ENCODE measurements around the gene RHBDL1. TPM values are rescaled to one million over a fixed set of nuclear protein-coding genes. Genes with fewer than 3 reads are reported as not detected.

Gene RHBDL1
- polyA plus RNA-seq (2013, experiment 1 of 2): 2.4 TPM
- 2.9 TPM for polyA plus RNA-seq (2013, experiment 2 of 2)

- no peaks in the 10 kb centered on the region for H3K9me3 ChIP-seq (ENCODE audit: control insufficient read depth, low read length)
- H3K36me3 ChIP-seq (ENCODE audit: control insufficient read depth, insufficient read depth, low read length): peaks cover 38% of the 10 kb centered on the region
- peak within 1 kb of the TSS; percentile 22 for H3K4me3 ChIP-seq (ENCODE audit: extremely low read depth, insufficient read depth, low read length, poor library complexity, severe bottlenecking)
- peaks cover 10% of the 10 kb centered on the region for H3K4me1 ChIP-seq (ENCODE audit: control insufficient read depth, insufficient read depth, low read length, poor library complexity, severe bottlenecking)
- WGBS, 2 experiments (ENCODE audit: insufficient coverage in 2 of 2): 9 to 11% methylated on average over 41 to 64 of the region's 73 CpGs
- H3K27ac ChIP-seq (ENCODE audit: low read depth, low read length, severe bottlenecking): no peak within 1 kb of the TSS
Observed at GRCh38 chr16:674968-675883, at the start of gene RHBDL1. RHBDL1 (plus strand) TSS chr16:675671; CDS start chr16:675791, 120 bp downstream.

- 93 to 97% methylated on average over 34 to 35 of the region's 35 CpGs for WGBS, 2 experiments (ENCODE audit: insufficient coverage in 2 of 2)
- Histone ChIP-seq H3K36me3 (ENCODE audit: control insufficient read depth, insufficient read depth, low read length) (peaks cover 28% of the 10 kb centered on the region), H3K27ac (ENCODE audit: low read depth, low read length, severe bottlenecking) (peak overlapping the region; percentile 68), H3K4me3 (ENCODE audit: extremely low read depth, insufficient read depth, low read length, poor library complexity, severe bottlenecking) (no peak overlapping the region), H3K4me1 (ENCODE audit: control insufficient read depth, insufficient read depth, low read length, poor library complexity, severe bottlenecking) (peaks cover 45% of the 10 kb centered on the region), H3K9me3 (ENCODE audit: control insufficient read depth, low read length) (no peaks in the 10 kb centered on the region)
Observed at GRCh38 chr16:625977-626765, 49.3 kb upstream of the RHBDL1 start.

DNA sequence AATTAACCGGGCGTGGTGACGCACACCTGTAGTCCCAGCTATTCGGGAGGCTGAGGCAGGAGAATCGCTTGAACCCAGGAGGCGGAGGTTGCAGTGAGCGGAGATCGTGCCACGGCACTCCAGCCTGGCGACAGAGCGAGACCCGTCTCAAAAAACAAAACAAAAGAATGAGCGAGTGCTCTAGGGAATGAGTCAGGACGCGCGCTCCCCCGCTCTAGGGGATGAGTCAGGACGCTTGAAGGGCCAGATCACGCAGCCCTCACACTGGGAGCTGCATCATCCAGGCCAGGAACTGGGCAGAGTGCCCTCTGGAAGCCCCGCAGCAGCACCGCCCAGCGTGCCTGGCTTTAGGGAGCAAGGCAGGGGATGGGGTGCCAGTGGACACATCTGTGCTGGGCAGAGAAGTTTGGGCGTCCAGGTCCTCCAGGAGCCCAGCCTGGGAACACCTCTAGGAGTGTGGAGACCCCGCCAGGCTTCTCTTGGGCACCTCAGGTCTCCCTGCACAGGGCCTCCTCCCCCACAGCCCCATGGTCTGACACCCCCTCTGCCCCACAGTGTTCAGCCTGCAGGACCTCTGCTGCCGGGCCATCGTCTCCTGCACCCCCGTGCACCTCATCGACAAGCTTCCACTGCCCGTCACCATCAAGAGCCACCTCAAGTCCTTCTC, 48.6 kb upstream of the RHBDL1 start:
- H3K4me1 ChIP-seq (ENCODE audit: control insufficient read depth, insufficient read depth, low read length, poor library complexity, severe bottlenecking): peaks cover 42% of the 10 kb centered on the region
- peaks cover 28% of the 10 kb centered on the region for H3K36me3 ChIP-seq (ENCODE audit: control insufficient read depth, insufficient read depth, low read length)
- peak overlapping the region; percentile 68 for H3K27ac ChIP-seq (ENCODE audit: low read depth, low read length, severe bottlenecking)
- 86 to 89% methylated on average over 27 to 28 of the region's 29 CpGs for WGBS, 2 experiments (ENCODE audit: insufficient coverage in 2 of 2)
- no peak overlapping the region for H3K4me3 ChIP-seq (ENCODE audit: extremely low read depth, insufficient read depth, low read length, poor library complexity, severe bottlenecking)
- no peaks in the 10 kb centered on the region for H3K9me3 ChIP-seq (ENCODE audit: control insufficient read depth, low read length)

- 94 to 97% methylated on average over 40 to 45 of the region's 50 CpGs for WGBS, 2 experiments (ENCODE audit: insufficient coverage in 2 of 2)
- Histone ChIP-seq H3K27ac (ENCODE audit: low read depth, low read length, severe bottlenecking) (no peak overlapping the region), H3K9me3 (ENCODE audit: control insufficient read depth, low read length) (no peaks in the 10 kb centered on the region), H3K4me3 (ENCODE audit: extremely low read depth, insufficient read depth, low read length, poor library complexity, severe bottlenecking) (no peak overlapping the region), H3K36me3 (ENCODE audit: control insufficient read depth, insufficient read depth, low read length) (peaks cover 34% of the 10 kb centered on the region), H3K4me1 (ENCODE audit: control insufficient read depth, insufficient read depth, low read length, poor library complexity, severe bottlenecking) (peaks cover 36% of the 10 kb centered on the region)
Observed at GRCh38 chr16:627454-628239, 47.8 kb upstream of the RHBDL1 start.

DNA sequence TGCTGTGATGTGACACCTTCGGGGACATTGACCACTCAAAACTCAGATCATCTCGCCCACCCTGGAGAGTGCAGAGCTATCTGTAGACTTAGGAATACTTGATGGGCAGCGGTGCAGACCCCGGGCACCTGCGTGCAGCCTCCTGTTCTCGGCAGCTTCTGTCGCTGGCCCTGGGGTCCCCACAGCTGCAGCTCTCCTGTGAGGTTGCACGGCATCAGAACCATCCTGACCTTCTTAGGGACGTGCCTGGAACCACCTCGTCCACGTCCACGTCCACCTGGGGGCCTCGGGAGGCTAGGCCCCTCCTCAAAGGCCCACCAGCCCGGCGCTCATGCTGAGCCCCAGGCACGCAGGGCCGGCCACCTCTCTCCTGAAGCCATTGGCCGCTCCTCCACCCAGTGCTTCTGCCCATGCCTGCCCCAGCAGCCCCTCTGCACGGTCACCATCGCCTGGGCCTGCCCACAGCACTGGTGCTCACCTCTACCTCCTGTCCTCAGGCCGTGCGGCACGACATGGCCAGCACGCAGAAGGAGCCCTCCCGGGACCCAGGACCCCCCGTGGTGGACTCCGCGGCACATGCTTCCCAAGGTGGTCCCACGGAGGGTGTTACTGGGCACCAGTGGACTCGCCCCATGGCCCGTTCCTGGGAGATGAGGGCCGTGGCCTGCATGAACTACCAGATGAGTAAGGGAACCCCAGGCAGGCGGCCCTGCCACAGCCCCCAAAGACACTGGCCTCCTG, 47.0 kb upstream of the RHBDL1 start:
- Histone ChIP-seq H3K4me1 (ENCODE audit: control insufficient read depth, insufficient read depth, low read length, poor library complexity, severe bottlenecking) (peaks cover 36% of the 10 kb centered on the region), H3K9me3 (ENCODE audit: control insufficient read depth, low read length) (no peaks in the 10 kb centered on the region), H3K36me3 (ENCODE audit: control insufficient read depth, insufficient read depth, low read length) (peaks cover 40% of the 10 kb centered on the region), H3K4me3 (ENCODE audit: extremely low read depth, insufficient read depth, low read length, poor library complexity, severe bottlenecking) (no peak overlapping the region), H3K27ac (ENCODE audit: low read depth, low read length, severe bottlenecking) (peak overlapping the region; percentile 94)
- WGBS, 2 experiments (ENCODE audit: insufficient coverage in 2 of 2): 93% methylated on average over 25 to 33 of the region's 33 CpGs

GRCh38 chr16:629185-629832, 46.2 kb upstream of the RHBDL1 start:
- 64 to 69% methylated on average over 27 to 28 of the region's 29 CpGs for WGBS, 2 experiments (ENCODE audit: insufficient coverage in 2 of 2)
- H3K4me1 ChIP-seq (ENCODE audit: control insufficient read depth, insufficient read depth, low read length, poor library complexity, severe bottlenecking): peaks cover 36% of the 10 kb centered on the region
- no peaks in the 10 kb centered on the region for H3K9me3 ChIP-seq (ENCODE audit: control insufficient read depth, low read length)
- H3K4me3 ChIP-seq (ENCODE audit: extremely low read depth, insufficient read depth, low read length, poor library complexity, severe bottlenecking): no peak overlapping the region
- H3K27ac ChIP-seq (ENCODE audit: low read depth, low read length, severe bottlenecking): peak overlapping the region; percentile 94
- peaks cover 48% of the 10 kb centered on the region for H3K36me3 ChIP-seq (ENCODE audit: control insufficient read depth, insufficient read depth, low read length)

GRCh38 chr16:629833-630248, 45.6 kb upstream of the RHBDL1 start:
- Histone ChIP-seq H3K27ac (ENCODE audit: low read depth, low read length, severe bottlenecking) (peak overlapping the region; percentile 94), H3K4me3 (ENCODE audit: extremely low read depth, insufficient read depth, low read length, poor library complexity, severe bottlenecking) (peak overlapping the region; percentile 44)
- 17 to 33% methylated on average over 8 to 10 of the region's 11 CpGs for WGBS, 2 experiments (ENCODE audit: insufficient coverage in 2 of 2)

DNA sequence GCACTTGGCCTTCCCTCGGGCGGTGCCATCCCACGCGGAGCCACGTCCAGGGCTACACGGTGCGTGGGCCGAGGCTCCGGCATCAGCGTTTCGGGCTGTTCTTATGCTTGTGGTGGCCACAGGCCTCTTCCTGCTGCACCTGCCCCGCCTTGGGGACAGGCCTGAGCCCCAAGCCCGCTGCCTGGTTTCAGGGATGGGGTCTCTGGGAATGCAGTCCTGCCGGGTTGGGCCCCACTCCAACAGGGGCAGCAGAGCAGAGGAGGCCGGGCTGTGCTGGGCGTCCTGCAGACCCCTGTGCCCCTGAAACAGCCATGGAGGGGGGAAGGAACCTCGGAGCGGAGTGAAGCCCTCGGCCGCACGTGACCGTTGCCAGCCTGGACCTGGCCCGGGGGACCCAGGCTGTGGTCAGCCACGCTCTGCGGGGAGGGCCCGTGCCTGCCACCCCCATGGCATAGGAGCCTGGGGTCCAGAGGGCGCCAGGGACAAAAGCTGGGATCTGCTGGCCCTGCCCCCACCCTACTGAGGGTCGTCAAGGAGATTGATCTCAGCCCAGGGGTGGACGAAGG, 45.1 kb upstream of the RHBDL1 start:
- 41 to 50% methylated on average over 19 to 21 of the region's 29 CpGs for WGBS, 2 experiments (ENCODE audit: insufficient coverage in 2 of 2)
- Histone ChIP-seq H3K36me3 (ENCODE audit: control insufficient read depth, insufficient read depth, low read length) (peaks cover 50% of the 10 kb centered on the region), H3K4me3 (ENCODE audit: extremely low read depth, insufficient read depth, low read length, poor library complexity, severe bottlenecking) (peak overlapping the region; percentile 44), H3K27ac (ENCODE audit: low read depth, low read length, severe bottlenecking) (peak overlapping the region; percentile 94), H3K4me1 (ENCODE audit: control insufficient read depth, insufficient read depth, low read length, poor library complexity, severe bottlenecking) (peaks cover 41% of the 10 kb centered on the region), H3K9me3 (ENCODE audit: control insufficient read depth, low read length) (no peaks in the 10 kb centered on the region)

More at GRCh38 chr16:629833-630248, 45.6 kb upstream of the RHBDL1 start:
- Histone ChIP-seq H3K36me3 (ENCODE audit: control insufficient read depth, insufficient read depth, low read length) (peaks cover 50% of the 10 kb centered on the region), H3K9me3 (ENCODE audit: control insufficient read depth, low read length) (no peaks in the 10 kb centered on the region), H3K4me1 (ENCODE audit: control insufficient read depth, insufficient read depth, low read length, poor library complexity, severe bottlenecking) (peaks cover 36% of the 10 kb centered on the region)
